ENCODE data around the gene FOLR3. TPM values are rescaled to one million over a fixed set of nuclear protein-coding genes. Genes with fewer than 3 reads are reported as not detected.

FOLR3 gene
- total RNA-seq, 1 donor from 2014 or later = not detected

DNA sequence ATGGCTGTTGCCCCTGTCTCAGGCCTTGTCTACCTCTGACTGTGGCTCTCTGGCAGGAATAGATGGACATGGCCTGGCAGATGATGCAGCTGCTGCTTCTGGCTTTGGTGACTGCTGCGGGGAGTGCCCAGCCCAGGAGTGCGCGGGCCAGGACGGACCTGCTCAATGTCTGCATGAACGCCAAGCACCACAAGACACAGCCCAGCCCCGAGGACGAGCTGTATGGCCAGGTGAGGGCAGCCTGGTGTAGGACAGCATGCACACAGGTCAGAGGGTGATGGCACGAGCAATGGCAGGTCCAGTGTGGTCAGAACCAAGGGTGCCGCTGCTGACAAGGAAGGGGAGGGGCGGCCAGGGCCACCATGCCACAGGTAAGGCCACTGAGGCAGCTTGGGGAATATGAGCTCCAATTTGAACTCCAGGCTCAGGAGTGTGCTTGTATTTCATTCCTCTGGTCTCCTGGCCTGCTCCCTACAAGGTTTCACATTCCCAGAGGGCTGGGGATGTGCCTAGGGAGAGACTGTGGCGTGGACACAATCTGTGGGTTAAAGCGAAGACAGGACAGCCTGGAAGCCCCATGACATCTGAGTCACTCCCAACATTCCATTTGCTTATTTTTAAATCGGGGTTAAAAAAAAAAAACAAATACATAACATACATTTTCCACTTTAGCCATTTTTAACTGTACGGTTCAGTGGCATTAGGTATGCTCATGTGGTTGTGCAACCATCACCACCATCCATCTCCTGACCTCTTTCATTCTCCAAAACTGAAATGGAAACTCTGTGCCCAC lies 562 bp downstream of the FOLR3 start:
- TF ChIP-seq, protein P1, sequence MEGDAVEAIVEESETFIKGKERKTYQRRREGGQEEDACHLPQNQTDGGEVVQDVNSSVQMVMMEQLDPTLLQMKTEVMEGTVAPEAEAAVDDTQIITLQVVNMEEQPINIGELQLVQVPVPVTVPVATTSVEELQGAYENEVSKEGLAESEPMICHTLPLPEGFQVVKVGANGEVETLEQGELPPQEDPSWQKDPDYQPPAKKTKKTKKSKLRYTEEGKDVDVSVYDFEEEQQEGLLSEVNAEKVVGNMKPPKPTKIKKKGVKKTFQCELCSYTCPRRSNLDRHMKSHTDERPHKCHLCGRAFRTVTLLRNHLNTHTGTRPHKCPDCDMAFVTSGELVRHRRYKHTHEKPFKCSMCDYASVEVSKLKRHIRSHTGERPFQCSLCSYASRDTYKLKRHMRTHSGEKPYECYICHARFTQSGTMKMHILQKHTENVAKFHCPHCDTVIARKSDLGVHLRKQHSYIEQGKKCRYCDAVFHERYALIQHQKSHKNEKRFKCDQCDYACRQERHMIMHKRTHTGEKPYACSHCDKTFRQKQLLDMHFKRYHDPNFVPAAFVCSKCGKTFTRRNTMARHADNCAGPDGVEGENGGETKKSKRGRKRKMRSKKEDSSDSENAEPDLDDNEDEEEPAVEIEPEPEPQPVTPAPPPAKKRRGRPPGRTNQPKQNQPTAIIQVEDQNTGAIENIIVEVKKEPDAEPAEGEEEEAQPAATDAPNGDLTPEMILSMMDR (IDR thresholded peaks at IDR 0.05) = no peak
- Mint-ChIP-seq H3K27me3 (ENCODE audit: low read depth) (peaks cover 19% of the 10 kb centered on the region), H3K27ac (ENCODE audit: unreplicated experiment) (no peak overlapping the region)

DNA sequence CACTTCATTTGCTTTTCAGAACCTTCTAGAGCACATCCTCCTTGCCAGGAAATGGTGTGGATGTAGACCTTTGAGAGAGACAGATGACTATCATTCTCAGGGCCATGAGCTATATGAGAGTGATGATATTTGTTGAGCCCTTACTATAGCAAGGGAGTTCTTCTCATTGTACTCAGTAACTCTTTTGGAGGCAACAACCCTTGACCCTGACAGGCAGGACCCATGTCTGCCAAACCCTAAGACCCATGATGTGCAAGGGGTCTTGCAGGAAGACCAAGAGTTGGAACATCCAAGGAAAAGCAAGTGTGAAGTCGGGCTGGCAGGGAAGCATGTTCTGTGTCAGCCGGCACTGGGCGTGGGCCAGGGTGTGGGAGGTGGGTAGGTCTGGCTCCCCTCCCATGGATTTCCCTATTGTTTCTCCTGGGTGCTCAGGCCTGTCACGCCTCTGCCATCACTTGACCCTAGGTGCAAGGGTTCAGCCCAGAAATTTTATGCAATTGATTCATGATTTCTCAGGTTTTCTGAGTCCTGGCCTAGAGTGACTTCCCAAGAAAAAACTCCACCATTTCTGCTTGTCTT lies 1.2 kb downstream of the FOLR3 start:
- DNase-seq (ENCODE audit: low spot score) = no peak
- no peaks in the 10 kb centered on the region for H3K36me3 Mint-ChIP-seq (ENCODE audit: low read depth)
- H3K4me3 Mint-ChIP-seq (ENCODE audit: unreplicated experiment) = no peak overlapping the region
- peaks cover 7% of the 10 kb centered on the region for H3K4me1 Mint-ChIP-seq (ENCODE audit: low read depth)
- H3K27me3 Mint-ChIP-seq (ENCODE audit: low read depth) = peaks cover 22% of the 10 kb centered on the region
- no peak overlapping the region for H3K27ac Mint-ChIP-seq (ENCODE audit: unreplicated experiment)
- H3K9me3 Mint-ChIP-seq (ENCODE audit: low read depth) = no peaks in the 10 kb centered on the region
- TF ChIP-seq, protein P1 (IDR thresholded peaks at IDR 0.05) = no peak

More for the DNA sequence above, 562 bp downstream of the FOLR3 start:
- Mint-ChIP-seq H3K4me3 (ENCODE audit: unreplicated experiment) (no peak overlapping the region), H3K36me3 (ENCODE audit: low read depth) (no peaks in the 10 kb centered on the region), H3K9me3 (ENCODE audit: low read depth) (no peaks in the 10 kb centered on the region), H3K4me1 (ENCODE audit: low read depth) (peaks cover 6% of the 10 kb centered on the region)
- no peak for DNase-seq (ENCODE audit: low spot score)

DNA sequence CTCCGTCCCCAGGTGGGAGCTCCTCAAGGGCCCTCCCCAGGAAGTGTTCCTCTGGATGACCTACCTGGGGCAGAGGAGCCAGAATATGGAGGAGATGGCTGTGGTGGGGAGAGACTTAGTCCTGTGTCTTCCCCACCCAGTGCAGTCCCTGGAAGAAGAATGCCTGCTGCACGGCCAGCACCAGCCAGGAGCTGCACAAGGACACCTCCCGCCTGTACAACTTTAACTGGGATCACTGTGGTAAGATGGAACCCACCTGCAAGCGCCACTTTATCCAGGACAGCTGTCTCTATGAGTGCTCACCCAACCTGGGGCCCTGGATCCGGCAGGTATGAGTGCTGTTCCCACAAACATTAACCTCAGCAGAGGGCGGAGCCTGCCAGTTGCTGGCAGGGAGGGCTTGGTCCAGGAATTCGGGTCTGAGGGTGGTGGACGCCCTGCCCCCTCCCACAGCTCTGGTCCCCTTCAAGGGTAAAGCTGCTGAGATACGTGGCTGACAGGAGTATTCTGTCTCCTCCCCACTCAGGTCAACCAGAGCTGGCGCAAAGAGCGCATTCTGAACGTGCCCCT lies 3.4 kb downstream of the FOLR3 start:
- Mint-ChIP-seq H3K27ac (ENCODE audit: unreplicated experiment) (no peak overlapping the region), H3K27me3 (ENCODE audit: low read depth) (peaks cover 13% of the 10 kb centered on the region), H3K36me3 (ENCODE audit: low read depth) (no peaks in the 10 kb centered on the region), H3K4me3 (ENCODE audit: unreplicated experiment) (no peak overlapping the region), H3K9me3 (ENCODE audit: low read depth) (no peaks in the 10 kb centered on the region), H3K4me1 (ENCODE audit: low read depth) (peaks cover 7% of the 10 kb centered on the region)
- TF ChIP-seq, protein P1 (IDR thresholded peaks at IDR 0.05) = no peak
- no peak for DNase-seq (ENCODE audit: low spot score)

DNA sequence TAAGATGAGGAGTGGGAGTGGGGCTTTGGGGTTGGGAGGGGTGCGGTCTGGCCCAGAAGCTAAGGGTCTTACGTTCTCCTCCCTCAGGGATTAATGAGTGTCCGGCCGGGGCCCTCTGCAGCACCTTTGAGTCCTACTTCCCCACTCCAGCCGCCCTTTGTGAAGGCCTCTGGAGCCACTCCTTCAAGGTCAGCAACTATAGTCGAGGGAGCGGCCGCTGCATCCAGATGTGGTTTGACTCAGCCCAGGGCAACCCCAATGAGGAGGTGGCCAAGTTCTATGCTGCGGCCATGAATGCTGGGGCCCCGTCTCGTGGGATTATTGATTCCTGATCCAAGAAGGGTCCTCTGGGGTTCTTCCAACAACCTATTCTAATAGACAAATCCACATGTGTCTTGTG lies 4.0 kb downstream of the FOLR3 start:
- Mint-ChIP-seq H3K27me3 (ENCODE audit: low read depth) (peaks cover 15% of the 10 kb centered on the region), H3K4me1 (ENCODE audit: low read depth) (peaks cover 7% of the 10 kb centered on the region), H3K27ac (ENCODE audit: unreplicated experiment) (no peak overlapping the region), H3K4me3 (ENCODE audit: unreplicated experiment) (no peak overlapping the region), H3K9me3 (ENCODE audit: low read depth) (no peaks in the 10 kb centered on the region), H3K36me3 (ENCODE audit: low read depth) (no peaks in the 10 kb centered on the region)
- no peak for DNase-seq (ENCODE audit: low spot score)
- TF ChIP-seq, protein P1 (IDR thresholded peaks at IDR 0.05) = no peak

DNA sequence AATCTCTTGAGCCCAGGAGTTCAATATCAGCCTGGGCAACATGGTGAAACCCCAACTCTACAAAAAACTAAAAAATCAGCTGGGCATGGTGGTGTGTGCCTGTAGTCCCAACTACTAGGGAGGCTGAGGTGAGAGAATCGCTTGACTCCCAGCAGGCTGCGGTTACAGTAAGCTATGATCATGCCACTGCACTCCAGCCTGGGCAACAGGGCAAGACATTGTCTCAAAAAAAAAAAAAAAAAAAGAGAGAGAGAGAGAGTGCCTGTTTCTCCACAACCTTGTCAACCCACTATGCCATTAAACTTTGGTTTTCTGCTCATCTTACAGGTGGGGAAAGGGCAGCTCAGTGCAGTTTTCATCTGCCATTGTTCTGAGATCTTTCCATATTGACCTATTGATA lies 5.1 kb downstream of the FOLR3 start:
- no peaks in the 10 kb centered on the region for H3K9me3 Mint-ChIP-seq (ENCODE audit: low read depth)
- H3K27ac Mint-ChIP-seq (ENCODE audit: unreplicated experiment) = no peak overlapping the region
- H3K4me1 Mint-ChIP-seq (ENCODE audit: low read depth) = peaks cover 7% of the 10 kb centered on the region
- TF ChIP-seq, protein P1 (IDR thresholded peaks at IDR 0.05) = no peak
- DNase-seq (ENCODE audit: low spot score) = no peak
- no peak overlapping the region for H3K4me3 Mint-ChIP-seq (ENCODE audit: unreplicated experiment)
- no peaks in the 10 kb centered on the region for H3K36me3 Mint-ChIP-seq (ENCODE audit: low read depth)
- peaks cover 15% of the 10 kb centered on the region for H3K27me3 Mint-ChIP-seq (ENCODE audit: low read depth)

Measured in chondrocyte (in vitro differentiated cells).